KG1 (cell line): ENCODE results near the gene MGRN1.
A peak's percentile ranks its signal among the peaks of the same experiment; 100 is the strongest.

Experiments
- DNase-seq: peaks from one replicate; lab custom pipeline; 2025; lab: John Stamatoyannopoulos, UW

MGRN1 gene

DNA sequence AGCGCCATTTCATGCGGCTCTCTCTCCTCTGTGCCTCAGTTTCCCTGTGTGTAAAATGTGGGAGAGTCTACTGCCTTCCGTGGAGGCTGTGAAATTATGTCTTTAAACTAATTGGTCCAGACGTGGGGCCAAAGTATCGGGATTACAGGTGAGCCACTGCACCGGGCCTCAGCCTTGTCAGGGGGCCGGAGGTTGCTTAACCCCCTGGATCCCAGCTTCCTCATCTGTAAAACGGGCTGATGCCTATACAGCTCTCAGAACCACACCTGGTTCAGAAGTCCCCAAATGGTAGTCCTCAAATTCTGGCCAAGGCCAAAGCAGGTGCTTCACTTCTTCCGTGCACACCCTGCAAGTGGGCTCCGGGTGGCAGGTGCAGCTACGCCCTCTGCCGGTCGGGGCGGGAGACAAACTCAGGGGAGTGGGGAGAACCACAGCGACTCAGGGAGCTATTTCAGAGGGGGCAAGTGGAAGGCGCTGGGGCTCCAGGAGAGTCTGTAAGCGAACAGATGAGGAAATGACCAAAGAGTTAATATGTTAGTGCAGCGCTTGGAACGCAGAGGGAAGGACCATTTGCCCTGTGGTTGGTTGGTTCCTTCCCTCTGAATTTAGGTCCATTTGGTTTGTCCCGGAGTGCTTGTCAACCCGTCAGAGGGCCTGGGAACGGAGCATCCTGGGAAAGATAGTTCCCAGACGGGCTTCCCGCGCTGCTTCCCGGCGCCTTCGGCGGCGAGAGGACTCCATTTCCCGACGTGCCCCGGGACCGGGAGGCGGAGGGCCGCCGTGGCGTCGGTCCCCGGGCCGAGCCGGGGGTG, at the start of gene MGRN1:
Gene MGRN1, plus strand, starts transcription at position 812 of the 812 bp plus-strand sequence. CDS start 135 bp downstream, outside the sequence.
- DNase-seq = peak; percentile 81

DNA sequence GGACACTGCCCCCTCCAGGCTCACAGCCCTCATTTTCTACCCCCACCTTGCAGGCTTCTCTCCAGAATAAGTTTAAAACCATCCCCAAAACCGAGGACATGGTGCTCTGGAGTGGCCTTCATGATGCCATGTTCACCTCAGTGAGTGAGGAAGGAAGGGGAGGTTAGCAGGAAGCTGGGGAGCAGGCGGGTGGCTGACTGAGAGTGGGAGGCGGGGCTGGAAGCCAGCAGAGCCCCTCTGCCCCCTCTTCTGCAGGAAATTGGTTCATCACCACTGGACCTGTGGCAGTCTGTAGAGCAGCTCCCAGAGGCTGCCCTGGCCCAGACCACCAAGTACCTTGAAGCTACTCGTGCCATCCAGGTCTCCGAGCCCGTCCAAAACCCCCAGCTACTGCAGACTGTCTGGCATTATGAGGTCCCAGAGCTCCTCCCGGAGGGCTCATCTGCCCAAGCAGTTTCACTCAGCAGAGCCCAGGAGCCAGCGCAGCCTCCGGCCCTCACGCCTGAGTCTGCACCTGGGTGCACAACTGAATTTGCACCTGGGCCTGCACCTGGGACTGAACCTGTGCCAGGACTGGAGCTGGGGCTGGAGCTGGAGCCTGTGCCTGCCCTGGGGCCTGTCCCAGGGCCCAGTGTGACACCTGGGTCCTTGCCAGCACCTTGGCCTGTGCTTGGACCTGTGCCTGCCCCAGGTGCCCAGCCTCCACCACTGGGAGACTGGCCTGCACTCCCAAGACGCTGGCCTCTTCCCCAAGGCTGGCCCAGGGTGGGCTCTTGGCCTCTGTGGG, 49.5 kb upstream of the MGRN1 start:
- DNase-seq = peak; percentile 28

DNA sequence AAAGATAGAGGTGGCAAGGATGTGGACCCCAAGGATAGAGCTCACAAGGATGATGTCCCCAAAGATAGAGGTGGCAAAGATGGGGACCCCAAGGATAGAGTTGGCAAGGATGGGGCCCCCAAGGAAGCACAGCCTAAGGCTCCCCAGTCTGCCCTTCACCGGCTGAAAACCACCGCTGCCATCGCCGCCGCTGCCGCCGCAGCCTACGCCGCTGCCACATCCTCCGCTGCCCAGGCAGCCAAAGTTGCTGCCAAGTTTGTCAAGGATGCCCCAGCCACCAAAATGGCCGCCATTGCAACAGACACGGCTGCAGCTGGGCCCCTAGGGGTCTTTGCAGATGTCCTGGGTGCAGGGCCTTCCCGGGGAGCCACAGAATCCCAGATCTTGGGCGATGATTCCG, 48.6 kb upstream of the MGRN1 start:
- DNase-seq = no peak

DNA sequence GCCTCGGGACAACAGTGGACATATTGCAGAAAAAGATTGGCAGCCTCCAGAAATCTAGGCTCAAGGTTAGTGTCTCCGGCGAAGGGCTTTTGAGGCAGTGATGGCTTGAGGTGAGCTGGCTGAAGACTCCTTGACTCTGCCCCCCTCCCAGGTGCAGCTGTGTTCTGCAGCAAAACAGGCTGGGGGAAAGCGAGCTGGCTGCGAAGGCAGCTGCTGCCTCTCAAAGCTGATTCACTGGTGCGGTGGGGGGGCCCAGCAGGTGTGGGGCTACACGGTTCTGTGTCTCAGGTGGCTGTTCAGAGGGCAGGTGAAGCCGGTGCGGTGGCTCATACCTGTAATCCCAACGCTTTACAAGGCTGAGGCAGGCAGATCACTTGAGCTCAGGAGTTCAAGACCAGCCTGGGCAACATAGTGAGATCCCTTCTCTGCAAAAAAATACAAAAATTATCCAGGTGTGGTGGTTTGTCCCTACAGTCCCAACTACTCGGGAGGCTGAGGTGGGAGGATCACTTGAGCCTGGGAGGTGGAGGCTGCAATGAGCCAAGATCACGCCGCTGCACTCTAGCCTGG, 45.6 kb upstream of the MGRN1 start:
- DNase-seq = no peak

DNA sequence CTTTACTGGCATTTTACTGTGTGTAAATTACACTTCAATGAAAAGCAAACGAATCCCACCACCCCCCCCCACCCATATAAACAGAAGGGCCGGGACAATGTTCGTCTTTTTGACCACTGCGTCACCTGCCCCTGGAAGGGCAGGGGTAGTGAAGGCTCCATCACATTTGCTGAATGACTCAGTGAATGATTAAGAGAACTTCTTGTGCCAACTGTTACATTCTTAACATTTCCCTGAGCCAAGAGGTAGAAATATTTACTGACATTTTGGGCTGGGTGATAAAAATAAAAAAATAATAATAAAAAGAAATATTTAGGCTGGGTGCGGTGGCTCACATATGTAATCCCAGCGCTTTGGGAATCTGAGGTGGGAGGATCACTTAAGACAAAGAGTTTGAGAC, 44.4 kb upstream of the MGRN1 start:
- no peak for DNase-seq

DNA sequence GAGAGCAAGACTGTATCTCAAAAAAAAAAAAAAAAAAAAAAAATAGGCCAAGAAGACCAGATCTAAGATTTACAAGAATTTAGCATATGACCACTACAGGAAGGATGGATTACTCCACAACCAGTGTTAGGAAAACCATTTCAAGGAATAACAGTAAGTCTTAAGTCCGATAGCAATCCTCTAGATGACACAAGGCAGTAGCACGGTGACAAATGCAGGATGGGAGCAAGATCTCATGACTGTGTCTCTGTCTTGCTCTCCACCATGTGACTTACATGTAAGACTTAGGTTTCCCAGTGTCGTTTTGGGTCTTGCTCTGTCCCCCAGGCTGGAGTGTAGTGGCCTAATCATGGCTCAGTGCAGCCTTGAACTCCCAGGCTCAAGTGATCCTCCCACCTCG, 40.7 kb upstream of the MGRN1 start:
- DNase-seq = peak; percentile 11

DNA sequence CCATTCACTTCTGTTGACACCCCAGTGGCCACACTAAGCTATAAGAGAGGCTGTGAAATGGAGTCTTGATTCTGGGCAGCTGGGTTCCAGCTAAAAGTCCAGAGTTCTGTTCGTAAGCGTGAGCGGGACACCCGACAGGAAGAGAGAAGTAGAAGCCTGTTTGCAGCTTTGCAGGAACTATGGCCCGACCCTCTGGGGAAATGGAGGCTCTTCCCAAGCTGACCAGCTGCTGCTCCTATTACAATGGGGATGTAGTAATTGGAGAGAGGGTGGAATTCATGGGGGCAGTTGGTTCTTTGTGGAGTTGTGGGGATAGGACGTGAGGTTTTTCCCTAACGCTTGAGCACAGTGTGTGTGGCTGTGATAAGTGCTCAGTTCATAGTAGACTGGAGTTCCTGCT, 38.3 kb upstream of the MGRN1 start:
- no peak for DNase-seq

DNA sequence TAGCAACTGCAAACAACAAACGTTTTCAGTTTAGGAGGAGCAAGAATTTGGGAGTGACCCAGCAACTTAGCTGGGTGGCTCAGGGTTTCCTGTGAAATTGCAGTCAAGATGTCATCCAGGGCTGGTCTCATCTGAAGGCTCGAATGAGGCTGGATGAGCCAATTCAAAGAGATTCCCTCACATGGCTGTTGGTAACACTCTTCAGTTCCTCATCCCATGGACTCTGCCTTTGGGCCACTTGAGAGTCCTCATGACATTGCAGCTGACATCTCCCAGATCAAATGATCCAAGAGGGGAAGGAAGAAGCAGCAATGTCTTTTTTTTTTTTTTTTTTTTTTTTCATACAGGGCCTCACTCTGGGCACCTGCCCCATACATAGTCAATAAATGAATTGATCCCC, 36.2 kb upstream of the MGRN1 start:
- no peak for DNase-seq

DNA sequence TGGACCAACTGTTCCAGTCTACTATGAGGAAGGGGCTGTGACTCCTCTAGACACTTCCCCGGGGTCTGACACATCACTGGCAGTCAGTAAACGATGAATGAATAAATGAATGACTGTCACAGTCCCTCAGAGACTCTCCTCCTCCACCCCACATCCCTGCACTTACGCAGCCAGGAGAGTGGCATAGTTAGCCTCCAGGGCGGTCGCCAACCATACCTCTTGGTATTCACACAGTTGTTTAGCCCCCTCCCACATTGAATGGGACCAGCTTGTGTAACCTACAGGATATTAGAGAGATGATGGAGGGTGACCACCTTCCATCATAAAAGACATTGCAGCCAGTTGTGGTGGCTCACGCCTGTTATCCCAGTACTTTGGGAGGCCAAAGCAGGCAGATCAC, 35.7 kb upstream of the MGRN1 start:
- DNase-seq = no peak

DNA sequence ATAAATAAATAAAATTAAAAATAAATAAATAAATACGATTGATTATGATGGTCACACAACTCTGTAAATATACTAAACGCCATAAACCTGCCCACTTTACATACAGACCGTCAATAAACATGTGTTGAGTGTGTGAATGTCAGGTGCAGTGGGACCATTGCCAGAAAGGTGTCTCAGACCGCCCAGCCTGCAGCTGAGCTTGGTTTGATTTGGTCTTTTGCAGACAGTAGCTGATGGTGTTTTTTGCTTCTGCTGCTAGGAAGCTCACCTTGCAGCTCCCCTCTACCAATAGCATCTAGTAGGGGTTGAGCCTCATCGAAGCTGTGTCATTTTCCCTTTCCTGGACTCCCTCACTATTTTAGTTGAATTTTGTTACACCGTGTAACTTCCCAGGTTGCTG, 33.4 kb upstream of the MGRN1 start:
- no peak for DNase-seq

DNA sequence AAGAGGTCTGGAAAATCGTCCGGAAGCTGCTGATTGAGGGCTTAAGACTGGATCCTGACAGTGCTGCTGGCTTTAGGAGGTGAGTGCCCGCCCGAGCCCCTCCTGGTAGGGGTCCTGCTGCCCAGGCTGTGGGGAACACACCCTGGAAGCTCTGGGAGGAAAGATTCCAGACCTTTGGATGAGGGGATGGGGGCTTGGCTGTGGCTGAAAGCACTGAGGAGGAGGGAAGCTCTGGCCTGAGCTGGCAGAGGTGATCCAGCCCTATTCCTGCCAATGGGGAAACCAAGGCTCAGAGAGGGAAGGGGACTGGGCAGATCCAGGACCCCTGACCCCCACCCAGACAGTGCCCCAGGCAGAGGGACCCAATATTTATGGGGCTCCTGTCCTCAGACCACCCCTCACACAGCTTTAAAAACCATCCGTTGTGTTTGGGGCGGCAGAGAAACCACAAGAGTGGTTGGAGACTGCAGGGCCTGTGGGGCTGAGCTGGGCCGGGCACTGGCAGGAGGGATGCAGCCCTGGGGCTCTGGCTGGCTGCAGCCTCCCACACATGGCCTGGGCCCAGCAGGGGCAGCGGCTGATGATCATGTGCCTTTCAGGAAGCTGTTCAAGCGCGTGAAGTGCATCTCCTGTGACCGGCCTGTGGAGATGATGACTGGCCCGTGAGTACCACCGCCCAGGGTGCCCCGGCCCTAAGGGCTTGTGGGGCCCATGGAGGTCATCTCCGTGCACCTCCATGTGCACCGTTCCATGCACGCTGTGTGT, 32.7 kb upstream of the MGRN1 start:
- DNase-seq = no peak

DNA sequence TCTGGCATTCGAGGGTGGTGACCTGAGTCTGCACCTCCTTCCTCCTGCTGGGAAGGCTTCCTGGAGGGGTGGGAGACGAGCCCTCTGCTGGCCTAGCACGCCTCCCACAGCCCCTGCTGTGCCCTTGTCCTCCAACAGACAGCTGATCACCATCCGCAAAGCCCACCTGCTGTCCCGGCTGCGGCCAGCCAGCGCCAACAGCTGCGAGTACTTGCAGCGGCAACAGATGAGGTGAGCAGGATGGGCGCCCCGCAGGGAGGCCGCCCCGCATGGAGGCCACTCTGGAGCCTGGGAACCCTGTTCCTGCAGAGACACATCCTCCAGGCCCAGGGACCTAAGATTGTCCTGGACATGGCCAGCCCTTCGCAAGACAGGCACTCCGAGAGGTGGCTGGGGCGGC, 31.5 kb upstream of the MGRN1 start:
- DNase-seq = no peak

DNA sequence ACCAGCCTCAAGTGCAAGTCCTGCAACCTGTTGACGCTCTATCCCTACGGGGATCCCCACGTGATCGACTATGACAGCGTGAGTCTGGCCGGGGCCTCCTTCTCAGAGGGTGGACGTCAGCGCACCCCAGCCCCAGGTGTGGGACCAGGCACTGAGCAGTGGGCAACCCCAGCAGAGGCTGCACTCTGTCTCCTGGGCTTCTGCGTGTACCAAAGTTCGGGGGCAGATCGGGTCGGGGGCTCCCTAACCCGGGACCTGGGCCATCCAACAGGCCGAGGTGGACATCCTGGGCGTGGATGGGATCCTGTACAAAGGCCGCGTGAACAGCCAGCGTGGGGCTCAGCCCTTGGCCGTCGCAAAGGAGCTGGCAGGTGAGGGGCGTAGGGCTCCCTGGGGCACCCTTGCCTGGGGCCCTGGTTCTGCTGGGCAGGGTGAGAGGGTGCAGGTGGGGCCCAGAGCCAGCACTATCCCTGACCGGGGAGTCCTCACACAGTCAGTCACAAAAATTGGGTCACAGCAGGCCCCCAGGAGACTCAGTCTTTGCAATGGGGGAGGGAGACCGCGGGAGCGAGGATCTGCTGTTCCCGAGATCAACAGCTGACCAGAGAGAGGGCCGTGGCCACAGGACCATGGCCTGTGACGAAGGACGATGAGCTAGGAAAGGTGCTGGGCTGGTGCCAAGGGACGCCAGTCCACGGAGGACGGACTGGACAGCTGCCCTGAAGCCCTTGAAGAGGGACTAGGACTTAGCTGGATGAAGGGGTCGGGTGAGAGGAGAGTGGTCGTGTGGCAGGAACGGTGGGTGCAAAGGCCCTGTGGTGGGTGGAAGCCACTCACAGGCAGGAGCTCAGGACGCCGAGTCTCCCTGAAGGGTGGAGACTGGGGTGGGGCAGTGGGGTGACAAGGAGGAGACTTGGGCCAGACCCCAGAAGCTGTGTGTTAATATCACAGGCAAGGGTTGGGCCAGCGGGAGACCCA, 29.9 kb upstream of the MGRN1 start:
- DNase-seq = no peak

DNA sequence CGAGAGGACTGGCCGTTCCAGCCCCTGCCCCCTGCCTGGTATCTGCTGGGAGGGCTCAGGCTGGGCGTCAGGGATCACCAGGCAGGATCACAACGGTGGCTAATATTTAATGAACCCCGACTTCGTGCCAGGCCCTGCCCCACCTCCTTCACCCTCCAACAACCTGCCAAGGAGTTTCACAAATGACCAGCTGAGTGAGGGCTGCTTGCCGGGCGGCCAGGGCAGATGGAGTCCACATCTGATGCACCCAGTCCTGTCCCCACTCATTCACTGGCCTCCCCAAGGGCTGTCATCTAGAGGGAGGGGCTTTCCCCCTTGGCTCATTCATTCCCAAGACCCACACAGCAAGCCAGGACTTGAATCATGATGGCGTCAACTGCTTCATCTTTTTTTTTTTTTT, 27.5 kb upstream of the MGRN1 start:
- DNase-seq = no peak

DNA sequence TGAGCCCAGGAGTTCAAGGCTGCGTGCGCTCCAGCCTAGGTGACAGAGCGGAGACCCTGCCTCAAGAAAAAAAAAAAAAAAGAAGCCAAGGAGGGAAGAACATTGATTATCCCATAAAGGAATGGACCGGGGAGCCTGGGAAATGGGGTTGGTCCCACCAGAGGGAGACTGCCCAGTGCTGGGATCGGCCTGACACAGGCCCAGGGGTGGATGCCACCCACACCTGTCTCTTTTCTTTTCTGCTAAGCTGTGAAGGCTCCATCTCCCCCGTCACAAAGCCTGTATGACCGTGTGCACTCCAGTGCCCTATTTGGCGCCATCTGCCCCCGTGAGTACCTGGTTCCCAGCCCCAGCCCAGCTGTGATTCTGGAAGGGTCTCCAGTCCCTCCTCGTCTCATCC, 25.6 kb upstream of the MGRN1 start:
- no peak for DNase-seq

DNA sequence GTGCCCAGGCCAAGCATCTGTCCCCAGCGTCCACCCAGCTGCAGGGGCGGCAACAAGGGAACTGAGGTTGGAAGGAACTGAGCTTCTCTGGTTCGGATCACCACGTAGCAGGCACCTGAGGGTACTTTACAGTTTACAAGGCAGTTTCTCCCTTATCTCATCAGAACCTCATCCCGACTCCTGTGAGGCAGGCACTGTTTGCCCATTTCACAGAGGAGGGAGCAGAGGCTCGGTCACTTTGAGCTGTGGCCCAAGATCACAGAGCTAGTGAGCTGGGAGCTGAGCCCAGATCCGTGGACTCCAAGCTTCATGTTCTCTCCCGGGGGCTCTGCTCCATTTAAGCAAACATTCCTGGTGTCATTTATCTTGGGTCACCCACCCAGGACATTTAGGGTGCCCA, 25.1 kb upstream of the MGRN1 start:
- no peak for DNase-seq

DNA sequence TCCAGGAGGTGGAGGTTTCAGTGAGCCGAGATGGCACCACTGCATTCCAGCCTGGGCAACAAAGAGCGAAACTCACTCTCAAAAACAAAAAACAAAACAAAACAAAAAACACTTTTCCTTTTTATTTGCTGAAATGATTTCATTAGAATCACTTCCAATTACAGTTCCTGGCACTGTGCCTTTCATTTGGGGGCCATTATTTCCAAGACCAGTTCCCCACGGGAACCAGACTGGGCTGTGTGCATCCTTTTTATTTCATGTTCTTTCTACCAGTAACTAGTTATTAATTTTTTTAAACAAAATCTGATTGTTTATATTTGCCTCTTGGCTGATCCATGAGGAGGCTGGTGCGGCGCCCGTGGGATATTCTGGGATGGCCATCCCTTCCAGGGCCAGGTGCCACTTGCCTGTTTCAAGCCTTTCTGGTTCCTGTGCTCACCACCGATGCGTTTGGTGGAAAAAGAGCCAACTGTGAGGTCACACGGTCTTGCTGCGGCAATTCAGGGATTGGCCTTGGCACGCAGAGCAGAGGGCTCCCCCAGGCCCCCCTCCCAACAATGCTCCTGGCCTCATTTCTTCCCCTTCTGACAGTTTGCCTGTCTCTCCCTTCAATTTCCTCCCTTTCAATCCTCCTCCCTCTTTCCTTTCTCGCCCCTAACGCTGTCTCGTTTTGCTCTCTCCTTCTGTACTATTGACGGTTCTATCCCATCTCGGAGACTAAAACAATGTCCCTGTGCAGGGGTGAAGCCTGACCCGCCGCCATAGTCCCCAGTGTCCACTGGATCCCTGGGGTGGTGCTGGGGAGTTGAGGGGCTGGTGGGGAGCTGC, 23.4 kb upstream of the MGRN1 start:
- no peak for DNase-seq

DNA sequence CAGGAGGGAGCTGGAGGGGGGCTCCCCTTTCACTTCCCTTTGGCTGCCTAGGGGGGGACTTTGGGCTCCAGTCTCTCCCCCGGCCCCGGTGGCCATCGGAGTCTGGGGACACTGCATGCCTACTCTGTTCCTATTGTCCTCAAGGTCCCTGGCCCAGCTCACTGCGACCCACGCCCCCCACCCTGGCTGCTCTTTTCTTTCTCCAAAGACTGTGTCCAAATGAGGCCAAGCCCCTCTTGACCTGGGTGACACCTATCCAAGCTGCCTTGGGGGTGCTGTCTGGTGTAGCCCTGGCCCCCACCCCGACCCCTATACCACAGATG, 22.8 kb upstream of the MGRN1 start:
- DNase-seq = no peak

DNA sequence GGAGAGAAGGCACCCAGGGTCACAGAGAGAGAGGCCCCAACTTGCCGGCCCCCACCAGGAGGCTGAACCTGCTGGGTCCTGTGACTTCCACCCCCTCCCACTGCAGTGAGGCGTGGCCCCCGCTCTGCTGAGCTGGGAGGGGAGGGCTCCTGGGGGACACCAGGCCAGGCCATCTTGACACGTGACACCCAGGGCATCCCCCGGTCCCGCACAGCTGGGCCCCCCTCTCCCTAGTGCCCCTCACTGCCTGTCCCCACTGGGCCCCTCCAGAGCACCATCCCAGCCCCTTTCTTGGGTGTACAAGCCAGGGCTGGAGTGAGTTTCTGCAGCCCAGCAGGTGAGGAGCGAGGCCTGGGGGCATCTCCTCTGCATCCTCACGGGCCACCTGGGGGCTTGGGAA, 22.3 kb upstream of the MGRN1 start:
- DNase-seq = no peak

DNA sequence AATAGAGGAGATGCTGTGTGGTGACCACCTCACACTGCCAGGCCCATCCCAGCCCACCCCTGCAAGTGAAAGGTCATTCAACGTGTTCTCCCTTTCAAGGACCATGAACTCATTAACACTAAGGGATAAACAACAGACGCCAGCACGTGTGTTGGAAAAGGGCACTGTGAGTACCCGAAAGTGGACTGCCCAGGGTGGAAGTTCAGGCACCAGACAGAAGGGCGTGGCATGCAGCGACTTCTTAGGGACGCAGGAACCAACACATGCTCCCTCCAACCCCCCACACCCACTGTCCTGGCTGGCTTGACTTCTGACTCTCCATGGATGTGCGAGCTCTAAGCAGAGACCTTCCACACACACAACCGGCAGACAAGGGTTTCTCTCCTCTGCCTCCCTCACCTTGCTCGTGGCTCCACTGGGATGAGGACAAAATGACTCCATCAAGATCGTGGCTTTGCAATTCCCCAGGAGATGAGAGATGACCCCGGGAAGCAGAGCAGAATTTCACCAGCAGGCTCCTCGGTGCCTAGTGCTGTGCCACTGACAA, 20.9 kb upstream of the MGRN1 start:
- DNase-seq = no peak
